Breast epithelium (tissue), 4 donors: Measurements from ENCODE around the gene ZC3H4. TPM values are rescaled to one million over a fixed set of nuclear protein-coding genes. Genes with fewer than 3 reads are reported as not detected.

Experiments
- DNase-seq, 2 donors: peaks; one replicate each; pipeline ENCODE4 v3.0.0-alpha.2; 2019; ENCODE audit warnings: low spot score in 2 of 2
- H3K27ac ChIP-seq, 2 donors: fragments of 200-600 bp; sonication (generic) in 1 of 2; one replicate each; pipeline ENCODE4 v1.5.1; 2016 to 2019; ENCODE audit warnings: mild to moderate bottlenecking in 1 of 2
- H3K27me3 ChIP-seq, 2 donors: fragments of 200-600 bp; sonication (generic) in 1 of 2; one replicate each; pipeline versions ENCODE4 v1.5.1 to v1.6.0; 2017 to 2019; ENCODE audit warnings: control low read depth in 1 of 2, mild to moderate bottlenecking in 1 of 2
- H3K36me3 ChIP-seq: fragments of 200-600 bp; one replicate; pipeline ENCODE4 v1.5.1; 2019
- H3K4me1 ChIP-seq, 2 donors: fragments of 200-600 bp; sonication (generic); one replicate each; pipeline ENCODE4 v1.5.1; 2016 to 2019; ENCODE audit warnings: control low read depth in 1 of 2
- H3K4me3 ChIP-seq, 3 donors: fragments of 200-600 bp; sonication (generic); 1 replicate in 2 of 3; 2 replicates in 1 of 3; pipeline ENCODE4 v1.5.1; 2016 to 2019; ENCODE audit warnings: mild to moderate bottlenecking in 3 of 3, moderate library complexity in 2 of 3
- H3K9me3 ChIP-seq, 2 donors: fragments of 200-600 bp; sonication (generic) in 1 of 2; one replicate each; pipeline ENCODE4 v1.5.1; 2016 to 2019; ENCODE audit warnings: control low read depth in 1 of 2
- POLR2A ChIP-seq: fragments of 450-650 bp; IDR thresholded peaks from one replicate; pipeline ENCODE4 v1.6.1; 2016; ENCODE audit warnings: antibody characterized with exemption, mild to moderate bottlenecking, moderate library complexity
- POLR2AphosphoS5 ChIP-seq, 3 donors: sonication (generic); formaldehyde crosslinking; IDR thresholded peaks; one replicate each; pipeline ENCODE4 v1.6.1; 2017; ENCODE audit warnings: antibody characterized with exemption in 3 of 3
- intact Hi-C: fragments of 100-400 bp; cut with DNase I; formaldehyde crosslinking; loops from one replicate; pipeline ENCODE4 v1.15.1; 2023; ENCODE audit warnings: low total_unique reads
- total RNA-seq, 3 donors: library from RNA; depleted of rRNA; stranded (reverse); fragments of >200 nt; gene quantifications; one replicate each; pipeline ENCODE4 v1.1.0, GENCODE V29; 2016
- TF ChIP-seq, protein P1 (sequence below), 3 donors: fragments of 450-650 bp; IDR thresholded peaks; one replicate each; pipeline ENCODE4 v1.5.1; 2016 to 2017; ENCODE audit warnings: antibody characterized with exemption in 3 of 3, mild to moderate bottlenecking in 3 of 3, moderate library complexity in 3 of 3

Gene ZC3H4
- total RNA-seq, 3 donors from 2014 or later, result 17.7 to 23.4 (median 19.5) TPM

DNA sequence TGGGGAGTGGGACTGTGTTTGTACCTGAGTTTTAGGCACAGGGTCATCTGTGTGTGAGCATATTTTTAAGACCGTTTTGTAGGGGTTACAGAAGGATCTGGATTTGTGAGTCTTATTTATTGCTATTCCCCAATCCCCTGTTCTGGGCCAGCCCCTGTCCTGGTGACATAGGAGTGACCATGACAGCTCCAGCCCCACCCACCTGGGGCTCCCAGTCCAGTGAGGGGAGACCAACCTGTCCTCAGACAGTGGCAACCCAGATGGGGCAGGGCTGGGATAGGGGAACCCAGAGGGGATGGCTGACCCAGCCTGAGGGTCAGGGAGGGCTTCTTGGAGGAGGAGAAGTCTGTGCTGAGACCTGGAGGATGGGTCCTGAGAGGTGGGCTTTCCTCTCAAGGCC is 75.8 kb downstream of the ZC3H4 start:
- Histone ChIP-seq H3K27ac (no peak overlapping the region), H3K9me3 (no peaks in the 10 kb centered on the region), H3K4me3 (no peak overlapping the region), H3K27me3 (no peaks in the 10 kb centered on the region), H3K36me3 (no peaks in the 10 kb centered on the region), H3K4me1 (no peaks in the 10 kb centered on the region)
- intact Hi-C loops, result no loop called here
- no peak for TF ChIP-seq POLR2A
- DNase-seq, result no peak

DNA sequence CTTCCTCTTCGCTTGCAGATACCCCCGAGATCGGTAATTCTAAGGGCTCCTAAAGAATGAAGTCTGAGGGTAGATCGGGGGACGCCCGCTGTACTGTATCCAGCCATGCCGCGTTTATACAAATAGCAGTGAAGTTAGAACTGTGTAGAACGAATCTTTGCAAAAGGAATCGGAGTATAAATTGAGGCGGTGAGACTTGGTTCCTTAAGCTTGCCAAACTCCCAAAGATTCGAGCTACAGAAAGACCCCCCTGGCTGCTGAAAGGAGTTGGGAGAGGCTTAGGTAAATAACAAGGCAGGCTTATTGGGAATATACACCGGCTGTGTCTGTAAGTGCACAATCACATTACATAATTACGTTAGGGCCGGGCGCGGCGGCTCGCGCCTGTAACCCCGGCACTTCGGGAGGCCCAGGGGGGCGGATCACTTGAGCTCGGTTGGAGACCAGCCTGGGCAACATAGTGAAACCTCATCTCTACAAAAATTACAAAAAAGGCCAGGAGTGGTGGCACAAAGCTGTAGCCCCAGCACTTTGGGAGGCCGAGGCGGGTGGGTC is 77.4 kb downstream of the ZC3H4 start:
- Histone ChIP-seq H3K27ac (peak overlapping the region; percentile 62 to 75), H3K4me1 (no peaks in the 10 kb centered on the region), H3K27me3 (no peaks in the 10 kb centered on the region), H3K9me3 (no peaks in the 10 kb centered on the region), H3K4me3 (peak overlapping the region; percentile 29 to 66 (median 51)), H3K36me3 (no peaks in the 10 kb centered on the region)
- TF ChIP-seq, protein P1, sequence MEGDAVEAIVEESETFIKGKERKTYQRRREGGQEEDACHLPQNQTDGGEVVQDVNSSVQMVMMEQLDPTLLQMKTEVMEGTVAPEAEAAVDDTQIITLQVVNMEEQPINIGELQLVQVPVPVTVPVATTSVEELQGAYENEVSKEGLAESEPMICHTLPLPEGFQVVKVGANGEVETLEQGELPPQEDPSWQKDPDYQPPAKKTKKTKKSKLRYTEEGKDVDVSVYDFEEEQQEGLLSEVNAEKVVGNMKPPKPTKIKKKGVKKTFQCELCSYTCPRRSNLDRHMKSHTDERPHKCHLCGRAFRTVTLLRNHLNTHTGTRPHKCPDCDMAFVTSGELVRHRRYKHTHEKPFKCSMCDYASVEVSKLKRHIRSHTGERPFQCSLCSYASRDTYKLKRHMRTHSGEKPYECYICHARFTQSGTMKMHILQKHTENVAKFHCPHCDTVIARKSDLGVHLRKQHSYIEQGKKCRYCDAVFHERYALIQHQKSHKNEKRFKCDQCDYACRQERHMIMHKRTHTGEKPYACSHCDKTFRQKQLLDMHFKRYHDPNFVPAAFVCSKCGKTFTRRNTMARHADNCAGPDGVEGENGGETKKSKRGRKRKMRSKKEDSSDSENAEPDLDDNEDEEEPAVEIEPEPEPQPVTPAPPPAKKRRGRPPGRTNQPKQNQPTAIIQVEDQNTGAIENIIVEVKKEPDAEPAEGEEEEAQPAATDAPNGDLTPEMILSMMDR (IDR thresholded peaks at IDR 0.05), result peak in 1 of 3 donors; percentile 24
- no peak for TF ChIP-seq POLR2A
- DNase-seq, result no peak
- intact Hi-C loops, result no loop called here

DNA sequence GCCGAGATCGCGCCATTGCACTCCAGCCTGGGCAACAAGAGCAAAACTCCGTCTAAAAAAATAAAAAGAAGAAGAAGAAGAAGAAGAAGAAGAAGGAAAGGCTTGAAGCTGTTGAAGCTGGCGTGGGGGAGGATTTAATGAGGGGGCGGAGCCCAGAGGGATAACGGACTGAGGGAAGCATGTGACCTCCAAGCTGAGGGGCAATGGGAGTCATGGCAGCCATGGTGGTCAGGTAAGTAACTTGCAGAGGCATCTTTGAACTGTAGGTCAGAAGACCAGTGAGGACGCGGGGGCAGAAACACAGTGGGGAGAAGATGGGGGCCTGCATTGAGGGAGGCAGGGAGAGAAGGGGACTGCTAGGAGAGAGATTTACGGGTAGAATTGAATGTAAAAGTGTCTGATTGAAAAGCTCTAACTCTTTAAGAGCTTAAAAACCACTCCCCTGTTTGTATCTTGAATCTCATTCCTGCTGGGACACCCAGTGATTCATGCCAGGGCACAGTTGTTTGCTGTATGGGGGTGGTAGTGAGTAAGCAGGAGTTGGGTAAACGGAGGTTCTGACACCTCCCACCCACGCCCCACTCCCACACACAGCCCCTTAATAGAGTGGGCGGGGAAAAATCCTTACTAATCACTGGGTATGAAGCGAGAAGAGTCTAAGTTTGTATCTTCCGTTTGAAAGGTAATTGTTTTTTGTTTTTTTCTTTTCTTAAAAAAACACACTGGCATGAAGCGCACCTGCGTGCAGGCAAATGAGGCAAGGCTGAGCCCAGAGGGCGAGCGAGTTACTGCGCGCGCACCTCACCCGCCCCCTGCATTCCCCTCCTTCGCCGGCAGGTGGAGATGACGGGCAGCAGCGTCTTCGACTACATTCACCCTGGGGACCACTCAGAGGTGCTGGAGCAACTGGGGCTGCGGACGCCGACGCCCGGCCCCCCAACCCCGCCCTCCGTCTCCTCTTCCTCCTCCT is 78.2 kb downstream of the ZC3H4 start:
- Histone ChIP-seq H3K4me1 (no peaks in the 10 kb centered on the region), H3K27me3 (no peaks in the 10 kb centered on the region), H3K9me3 (no peaks in the 10 kb centered on the region), H3K36me3 (no peaks in the 10 kb centered on the region), H3K4me3 (peak overlapping the region; percentile 29 to 66 (median 51)), H3K27ac (peak overlapping the region; percentile 62 to 75)
- intact Hi-C loops, result no loop called here
- DNase-seq, result peak; percentile 85 to 94
- TF ChIP-seq POLR2A, result no peak
- peak in 1 of 3 donors; percentile 44 for TF ChIP-seq POLR2AphosphoS5 (IDR thresholded peaks at IDR 0.05)
- TF ChIP-seq, protein P1 (IDR thresholded peaks at IDR 0.05), result peak; percentile 97 to 99 (median 97)

DNA sequence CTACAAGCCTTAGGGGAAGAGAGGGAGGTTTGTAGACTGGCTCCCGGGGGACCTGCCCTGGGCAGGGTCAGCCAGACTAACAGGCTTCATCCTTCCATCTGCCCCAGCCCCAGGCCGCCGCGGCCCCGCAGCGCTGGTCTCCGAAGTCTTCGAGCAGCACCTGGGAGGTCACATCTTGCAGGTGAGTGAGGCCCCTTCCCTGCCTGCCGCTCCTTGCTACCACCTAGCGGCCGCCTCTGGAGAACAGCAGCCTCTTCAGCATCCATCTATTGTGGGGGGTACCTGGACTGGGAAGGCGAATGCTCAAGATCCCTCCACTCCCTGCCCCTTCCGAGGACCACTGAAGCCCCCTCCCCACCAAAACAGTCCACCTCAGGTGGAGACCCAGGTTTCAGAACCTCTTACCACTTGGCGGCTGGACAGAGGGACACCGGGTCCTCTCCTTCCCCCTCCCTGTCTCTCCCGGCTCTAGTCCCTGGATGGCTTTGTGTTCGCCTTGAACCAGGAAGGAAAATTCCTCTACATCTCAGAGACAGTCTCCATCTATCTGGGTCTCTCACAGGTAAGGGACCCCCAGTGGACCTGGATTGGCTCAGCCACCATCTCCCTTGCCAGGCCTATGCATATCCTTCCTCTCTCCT is 81.3 kb downstream of the ZC3H4 start:
- intact Hi-C loops, result no loop called here
- TF ChIP-seq POLR2AphosphoS5 (IDR thresholded peaks at IDR 0.05), result no peak
- TF ChIP-seq, protein P1 (IDR thresholded peaks at IDR 0.05), result peak in 2 of 3 donors; percentile 59 to 67
- Histone ChIP-seq H3K36me3 (no peaks in the 10 kb centered on the region), H3K9me3 (no peaks in the 10 kb centered on the region), H3K27ac (no peak overlapping the region), H3K4me1 (no peaks in the 10 kb centered on the region), H3K27me3 (peaks cover 0 to 13% of the 10 kb centered on the region in 2 donors), H3K4me3 (no peak overlapping the region)
- no peak for DNase-seq

DNA sequence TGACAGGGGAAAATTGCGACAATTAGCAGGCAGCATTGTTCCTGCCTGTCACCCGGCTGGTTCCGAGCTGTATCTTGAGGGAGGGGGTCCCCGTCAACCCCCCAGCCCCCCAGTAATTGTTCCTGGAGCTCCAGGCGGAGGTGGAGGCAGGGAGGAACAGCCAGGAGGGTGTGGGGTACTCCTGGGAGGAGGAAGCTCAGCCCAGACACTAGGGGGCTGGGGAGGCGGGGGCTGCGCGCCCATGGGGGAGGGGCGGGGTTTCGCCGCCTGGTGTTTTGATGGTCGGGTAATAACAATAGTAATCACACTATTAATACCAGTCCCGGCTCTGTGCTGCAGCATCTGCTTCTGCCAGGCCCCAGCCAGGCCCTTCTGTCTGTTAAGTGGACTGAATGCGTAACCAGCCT is 85.4 kb downstream of the ZC3H4 start:
- no peak for DNase-seq
- no peak overlapping the region for H3K4me3 ChIP-seq
- H3K27me3 ChIP-seq, result peaks cover 0 to 40% of the 10 kb centered on the region in 2 donors
- H3K27ac ChIP-seq, result no peak overlapping the region
- intact Hi-C loops, result no loop called here
- H3K4me1 ChIP-seq, result no peaks in the 10 kb centered on the region
- no peaks in the 10 kb centered on the region for H3K36me3 ChIP-seq
- TF ChIP-seq POLR2AphosphoS5 (IDR thresholded peaks at IDR 0.05) (no peak), POLR2A (no peak)
- TF ChIP-seq, protein P1 (IDR thresholded peaks at IDR 0.05), result no peak
- H3K9me3 ChIP-seq, result peaks cover 0 to 5% of the 10 kb centered on the region in 2 donors
